Neural cell (in vitro differentiated cells): ENCODE results near the gene OR2L8.

ENCODE experiments used
- EZH2 ChIP-seq: fragments of 200-600, 300-800 bp; shearing (Covaris generic), sonication (generic); IDR thresholded peaks from 2 replicates; pipeline ENCODE4 v1.6.1; 2014; ENCODE audit warnings: antibody characterized with exemption, low read length, borderline replicate concordance, mild to moderate bottlenecking; ENCODE audit not compliant: insufficient read depth, poor library complexity, severe bottlenecking
- TF ChIP-seq, protein P1 (sequence below): fragments of 450-650 bp; IDR thresholded peaks from 2 replicates; pipeline ENCODE4 v1.5.1; 2014; ENCODE audit warnings: antibody characterized with exemption, mild to moderate bottlenecking, moderate library complexity; ENCODE audit not compliant: poor library complexity, severe bottlenecking

DNA sequence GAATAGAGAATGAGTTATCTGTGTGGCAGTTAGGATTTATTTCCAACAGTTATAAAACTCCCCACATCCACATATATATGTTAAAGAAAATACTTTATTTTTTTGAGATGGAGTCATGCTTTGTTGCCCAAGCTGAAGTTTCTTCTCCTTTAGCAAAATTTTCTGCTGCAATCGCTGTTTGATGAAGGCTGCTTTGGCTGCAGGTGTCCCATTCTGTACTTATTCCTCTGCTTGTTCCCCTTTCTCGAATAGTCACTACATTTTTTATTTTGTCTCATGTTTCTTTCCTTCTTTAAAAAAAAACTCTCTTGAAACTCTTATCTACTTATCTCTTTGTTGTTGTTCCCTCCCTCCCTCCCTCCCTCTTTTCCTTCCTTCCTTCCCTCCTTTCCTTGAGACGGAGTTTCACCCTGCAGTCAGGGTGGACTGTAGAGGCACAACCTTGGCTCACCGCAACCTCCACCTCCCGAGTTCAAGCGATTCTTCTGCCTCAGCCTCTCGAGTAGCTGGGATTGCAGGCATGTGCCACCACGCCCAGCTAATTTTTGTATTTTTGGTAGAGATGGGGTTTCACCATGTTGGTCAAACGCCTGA lies 42.7 kb upstream of the OR2L8 start:
- TF ChIP-seq, protein P1, sequence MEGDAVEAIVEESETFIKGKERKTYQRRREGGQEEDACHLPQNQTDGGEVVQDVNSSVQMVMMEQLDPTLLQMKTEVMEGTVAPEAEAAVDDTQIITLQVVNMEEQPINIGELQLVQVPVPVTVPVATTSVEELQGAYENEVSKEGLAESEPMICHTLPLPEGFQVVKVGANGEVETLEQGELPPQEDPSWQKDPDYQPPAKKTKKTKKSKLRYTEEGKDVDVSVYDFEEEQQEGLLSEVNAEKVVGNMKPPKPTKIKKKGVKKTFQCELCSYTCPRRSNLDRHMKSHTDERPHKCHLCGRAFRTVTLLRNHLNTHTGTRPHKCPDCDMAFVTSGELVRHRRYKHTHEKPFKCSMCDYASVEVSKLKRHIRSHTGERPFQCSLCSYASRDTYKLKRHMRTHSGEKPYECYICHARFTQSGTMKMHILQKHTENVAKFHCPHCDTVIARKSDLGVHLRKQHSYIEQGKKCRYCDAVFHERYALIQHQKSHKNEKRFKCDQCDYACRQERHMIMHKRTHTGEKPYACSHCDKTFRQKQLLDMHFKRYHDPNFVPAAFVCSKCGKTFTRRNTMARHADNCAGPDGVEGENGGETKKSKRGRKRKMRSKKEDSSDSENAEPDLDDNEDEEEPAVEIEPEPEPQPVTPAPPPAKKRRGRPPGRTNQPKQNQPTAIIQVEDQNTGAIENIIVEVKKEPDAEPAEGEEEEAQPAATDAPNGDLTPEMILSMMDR = no peak
- no peak for TF ChIP-seq EZH2
